GDM1 (cell line): Measurements from ENCODE around the gene SPATA33.

Experiments used
- DNase-seq: peaks from one replicate; lab custom pipeline; 2025; lab: John Stamatoyannopoulos, UW

The SPATA33 gene

DNA sequence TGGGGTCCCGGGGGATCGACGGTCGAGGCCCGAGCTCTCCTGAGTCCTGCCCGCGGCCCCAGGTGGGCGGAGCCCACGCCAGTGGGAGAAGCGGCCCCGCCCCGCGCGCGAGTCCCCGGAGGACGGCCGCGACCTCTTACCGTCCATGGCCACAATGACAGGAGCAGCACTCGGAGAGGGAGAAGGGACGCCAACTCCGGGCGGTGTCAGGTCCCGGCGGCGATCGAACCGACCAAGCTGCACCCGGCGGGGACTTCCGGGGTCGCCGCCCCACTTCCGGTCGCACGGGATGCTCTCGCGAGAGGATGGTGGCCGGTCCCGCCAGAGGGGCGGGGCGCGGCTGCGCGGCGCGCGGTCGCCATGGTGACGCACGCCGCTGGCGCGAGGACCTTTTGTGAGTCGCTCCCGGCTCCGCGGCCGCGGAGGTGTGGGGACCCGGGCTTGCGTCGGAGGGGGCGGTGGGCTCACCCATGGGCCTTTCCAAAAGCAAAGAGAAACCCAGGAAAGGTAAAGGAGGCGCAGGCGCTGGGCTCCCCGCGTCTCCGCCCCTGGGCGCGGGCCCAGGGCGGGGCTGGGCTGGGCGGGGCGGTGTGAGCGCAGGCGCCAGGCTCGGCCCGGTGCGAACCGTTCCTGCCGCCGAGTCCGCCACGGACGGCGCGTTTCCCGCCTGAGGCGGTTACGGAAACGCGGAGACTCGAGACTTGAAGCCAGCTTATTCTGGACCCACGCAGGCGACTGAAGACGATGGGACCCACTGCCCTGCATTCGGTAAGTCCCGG is at the start of gene SPATA33, which contains the start of gene CHMP1A:
TSS of gene SPATA33 (plus strand) at position 395 of the 779 bp plus-strand sequence. CDS start at position 471, 76 bp downstream.
TSS of gene CHMP1A (minus strand) at position 267 of the 779 bp plus-strand sequence. CDS start at position 147, 120 bp downstream.
- DNase-seq: peak; percentile 78

DNA sequence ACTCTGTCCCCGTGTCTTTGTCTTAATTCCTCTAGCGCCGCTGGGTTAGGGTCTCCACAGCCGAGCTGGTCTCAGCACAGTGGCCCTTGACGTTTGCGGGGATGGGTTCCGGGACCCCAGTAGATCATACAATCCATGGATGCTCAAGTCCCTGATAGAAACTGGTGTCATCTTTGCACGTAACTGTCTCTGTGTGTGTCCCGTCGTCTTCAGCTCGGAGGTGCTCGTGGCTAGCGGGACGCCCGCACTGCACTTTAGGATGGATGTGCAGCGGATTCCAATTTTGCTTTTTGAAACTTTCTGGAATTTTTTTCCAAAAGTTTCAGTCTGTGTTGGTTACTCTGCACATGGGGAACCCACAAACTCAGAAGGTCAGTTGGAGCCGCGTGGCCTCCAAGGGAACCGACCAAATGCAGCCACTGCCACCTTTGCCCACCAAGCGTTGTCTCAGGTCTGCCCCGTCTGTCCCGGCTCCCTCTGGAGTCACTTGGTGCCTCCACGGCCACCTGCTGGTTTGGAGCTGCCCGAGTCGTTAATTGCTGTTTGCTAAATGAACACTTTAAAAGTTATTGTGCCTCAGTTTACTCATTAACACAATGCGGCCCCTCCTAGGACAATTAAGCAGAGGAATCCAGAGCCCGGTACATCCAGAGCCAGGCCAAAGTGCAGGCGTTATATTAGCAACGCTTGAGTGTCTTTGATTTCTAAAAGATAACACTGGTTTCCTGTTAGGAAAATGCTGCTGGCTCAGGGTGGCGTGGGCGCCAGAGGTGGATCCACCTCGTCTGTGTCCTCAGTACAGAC is 49.5 kb upstream of the SPATA33 start:
- DNase-seq: no peak

DNA sequence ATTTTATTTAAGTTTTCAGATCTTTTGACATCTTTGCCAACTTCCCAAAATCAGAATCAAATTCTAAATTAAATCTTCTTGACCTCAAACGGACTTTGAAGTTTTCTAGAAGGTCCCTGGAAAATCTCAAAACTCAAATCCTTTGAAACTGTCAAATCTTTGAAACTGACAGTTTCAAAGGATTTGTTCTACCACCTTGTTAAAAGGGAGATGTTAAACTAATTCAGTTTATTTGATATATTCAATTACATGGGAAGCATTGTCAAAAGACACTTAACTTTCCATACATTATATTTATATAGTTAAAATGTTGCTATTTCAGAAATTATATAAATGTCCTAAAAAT is 47.6 kb upstream of the SPATA33 start:
- DNase-seq: no peak

DNA sequence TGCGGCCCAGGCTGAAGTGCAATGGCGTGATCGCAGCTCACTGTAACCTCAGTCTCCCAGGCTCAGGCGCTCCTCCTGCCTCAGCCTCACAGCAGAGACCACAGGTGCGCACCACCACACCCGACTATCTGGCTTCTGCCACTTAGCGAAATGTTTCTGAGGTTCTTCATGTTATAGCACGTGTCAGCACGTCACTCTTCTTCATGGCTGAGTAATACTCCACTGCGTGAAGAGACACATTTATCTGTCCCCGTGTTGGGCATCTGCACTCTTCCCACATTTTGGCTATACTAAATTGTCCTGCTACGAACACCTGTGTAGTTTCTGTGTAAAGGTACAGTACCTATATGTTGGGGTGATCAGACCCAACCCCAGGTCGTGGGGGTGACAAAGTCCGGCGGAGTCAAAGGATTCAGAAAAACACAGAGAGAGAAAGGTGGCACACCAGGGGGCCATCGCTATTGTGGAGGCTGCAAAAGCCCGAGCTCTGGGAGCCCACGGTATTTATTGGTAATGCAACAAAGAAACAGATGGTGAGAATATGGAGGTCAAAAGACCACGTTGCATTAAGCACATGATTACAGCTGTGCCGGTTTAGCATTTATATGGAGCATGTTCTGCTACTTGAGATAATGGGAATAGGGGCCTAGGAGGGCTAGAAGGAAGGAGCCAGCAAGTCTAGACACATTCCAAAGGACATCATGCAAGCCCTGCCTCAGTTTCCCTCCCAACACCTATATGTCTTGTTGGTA is 45.0 kb upstream of the SPATA33 start:
- no peak for DNase-seq

DNA sequence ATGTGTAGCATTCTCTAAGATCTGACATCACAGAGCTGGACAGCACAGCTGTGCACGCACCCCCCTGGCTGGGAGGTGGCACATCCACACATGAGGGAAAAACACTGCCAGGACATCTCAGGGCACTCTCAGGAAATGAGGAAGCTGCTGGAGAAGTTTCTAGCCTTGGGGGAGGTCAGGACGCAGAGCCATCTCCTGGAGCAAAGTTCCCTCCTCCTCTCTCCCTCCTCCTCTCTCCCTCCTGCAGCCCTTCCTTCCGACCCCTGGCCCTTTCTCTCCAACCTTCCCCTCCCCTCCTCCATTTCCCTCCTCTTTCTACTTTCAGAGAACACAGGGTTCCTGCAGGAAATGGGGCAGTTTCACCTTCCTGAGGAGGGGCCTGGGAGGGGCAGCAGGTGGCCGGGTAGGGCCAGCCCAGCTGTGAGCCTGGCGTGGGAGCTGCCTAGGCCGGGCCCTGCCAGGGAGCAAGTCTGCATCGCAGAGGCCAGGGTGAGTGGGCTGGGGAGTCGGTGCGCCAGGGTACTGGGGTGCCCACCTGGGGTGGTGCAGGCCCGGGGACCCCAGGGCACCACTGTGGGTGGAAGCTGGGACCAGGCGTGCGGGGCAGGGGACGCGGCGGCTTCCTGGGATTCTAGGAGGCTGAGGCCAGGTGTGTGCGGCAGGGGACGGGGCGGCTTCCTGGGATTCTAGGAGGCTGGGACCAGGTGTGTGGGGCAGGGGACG is 44.2 kb upstream of the SPATA33 start, which contains the start of gene DPEP1:
TSS of gene DPEP1 (plus strand) at position 412 of the 723 bp plus-strand sequence. CDS start 16,769 bp downstream, outside the sequence.
- DNase-seq: peak; percentile 40

DNA sequence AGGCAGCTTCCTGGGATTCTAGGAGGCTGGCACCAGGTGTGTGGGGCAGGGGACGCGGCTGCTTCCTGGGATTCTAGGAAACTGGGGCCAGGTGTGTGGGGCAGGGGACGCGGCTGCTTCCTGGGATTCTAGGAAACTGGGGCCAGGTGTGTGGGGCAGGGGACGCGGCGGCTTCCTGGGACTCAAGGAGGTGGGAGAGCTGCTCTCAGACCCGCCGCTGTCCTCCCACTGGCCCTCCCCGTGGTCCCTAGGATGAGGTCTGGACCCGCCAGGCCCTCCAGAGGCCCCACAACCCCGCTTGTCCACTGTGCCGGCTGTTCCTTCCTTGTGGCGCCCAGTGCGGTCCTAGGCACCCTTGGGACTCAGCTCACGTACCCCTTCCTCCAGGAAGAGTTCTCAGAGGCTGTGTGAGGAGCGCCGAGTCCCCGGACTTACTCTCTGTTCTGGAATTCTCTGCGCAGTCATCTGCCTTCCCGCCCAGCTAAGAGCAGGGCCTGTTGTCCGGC is 43.6 kb upstream of the SPATA33 start:
- no peak for DNase-seq

DNA sequence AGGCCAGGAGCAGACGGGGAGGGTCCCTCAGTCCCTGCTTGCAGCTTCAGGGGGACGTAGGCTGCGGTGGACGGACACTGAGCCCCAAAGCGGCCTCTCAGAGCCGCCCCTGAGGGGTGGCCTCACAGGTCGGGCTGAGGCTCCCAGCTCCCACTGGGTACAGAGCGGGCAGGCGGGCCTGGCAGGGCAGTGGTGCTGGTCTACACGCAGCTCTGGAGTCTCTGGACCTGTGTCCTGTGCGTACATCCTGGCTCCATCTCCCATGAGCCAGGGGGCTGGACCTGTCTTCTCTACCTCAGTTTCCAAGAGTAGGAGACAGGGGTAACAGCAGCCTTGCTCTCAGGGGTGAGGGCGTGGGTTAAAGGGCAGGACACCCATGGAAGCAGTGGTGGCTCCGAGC is 42.5 kb upstream of the SPATA33 start:
- no peak for DNase-seq

DNA sequence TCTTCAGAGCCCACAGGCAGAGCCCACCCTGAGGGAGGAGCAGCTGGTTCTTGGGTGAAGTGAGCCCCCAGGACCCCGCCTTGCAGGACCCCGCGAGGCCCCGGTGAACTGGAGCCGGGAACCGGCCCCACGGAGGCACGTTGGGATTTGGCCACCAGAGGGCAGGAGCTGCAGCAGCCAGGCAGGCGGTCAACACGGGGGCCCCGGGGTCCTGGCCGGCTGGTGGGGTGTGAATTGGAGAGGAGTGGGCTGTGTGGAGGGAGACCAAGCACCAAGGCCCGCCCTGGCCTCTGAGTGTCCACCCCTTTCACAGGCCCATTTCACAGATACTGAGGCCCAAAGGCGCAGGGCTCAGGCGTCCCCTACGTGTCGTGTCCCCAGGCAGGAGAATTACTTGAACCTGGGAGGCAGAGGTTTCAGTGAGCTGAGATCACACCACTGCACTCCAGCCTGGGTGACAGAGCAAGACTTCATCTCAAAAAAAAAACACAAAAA is 42.0 kb upstream of the SPATA33 start:
- DNase-seq: no peak

DNA sequence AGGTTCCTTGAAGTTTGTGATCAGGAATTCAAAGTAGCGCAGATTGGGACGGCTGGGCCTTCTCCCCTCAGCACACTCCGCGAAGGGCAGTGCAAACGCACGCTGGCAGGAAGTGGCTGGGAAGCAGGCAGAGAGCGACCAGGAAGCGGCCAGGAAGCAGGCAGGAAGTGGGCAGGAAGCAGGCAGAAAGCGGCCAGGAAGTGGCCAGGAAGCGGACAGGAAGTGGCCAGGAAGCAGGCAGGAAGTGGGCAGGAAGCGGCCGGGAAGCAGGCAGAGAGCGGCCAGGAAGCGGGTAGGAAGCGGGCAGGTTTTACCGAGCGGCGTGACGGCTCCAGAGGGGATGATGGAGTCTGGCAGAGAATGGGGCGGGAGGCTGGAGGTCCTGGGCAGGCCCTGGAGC is 41.0 kb upstream of the SPATA33 start:
- DNase-seq: no peak

DNA sequence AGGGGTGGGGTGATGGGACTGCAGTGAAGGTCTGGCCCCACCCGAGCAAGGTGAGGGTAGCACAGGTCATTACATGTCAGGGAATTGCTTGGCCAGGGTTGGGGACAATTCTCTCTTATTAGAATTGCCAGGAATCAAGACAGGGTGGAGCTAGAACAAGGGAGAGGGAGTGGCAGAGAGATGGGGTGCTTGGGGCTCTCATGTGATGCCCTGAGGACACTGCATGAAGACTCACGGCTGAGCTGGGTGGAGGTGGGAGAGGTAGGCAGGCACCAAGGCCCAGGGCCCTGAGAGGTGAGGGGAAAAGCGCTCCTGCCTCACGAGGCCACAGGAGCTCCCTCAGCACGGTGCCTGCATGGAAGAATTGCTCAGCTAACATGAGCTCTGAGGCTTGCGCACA is 40.6 kb upstream of the SPATA33 start:
- no peak for DNase-seq

DNA sequence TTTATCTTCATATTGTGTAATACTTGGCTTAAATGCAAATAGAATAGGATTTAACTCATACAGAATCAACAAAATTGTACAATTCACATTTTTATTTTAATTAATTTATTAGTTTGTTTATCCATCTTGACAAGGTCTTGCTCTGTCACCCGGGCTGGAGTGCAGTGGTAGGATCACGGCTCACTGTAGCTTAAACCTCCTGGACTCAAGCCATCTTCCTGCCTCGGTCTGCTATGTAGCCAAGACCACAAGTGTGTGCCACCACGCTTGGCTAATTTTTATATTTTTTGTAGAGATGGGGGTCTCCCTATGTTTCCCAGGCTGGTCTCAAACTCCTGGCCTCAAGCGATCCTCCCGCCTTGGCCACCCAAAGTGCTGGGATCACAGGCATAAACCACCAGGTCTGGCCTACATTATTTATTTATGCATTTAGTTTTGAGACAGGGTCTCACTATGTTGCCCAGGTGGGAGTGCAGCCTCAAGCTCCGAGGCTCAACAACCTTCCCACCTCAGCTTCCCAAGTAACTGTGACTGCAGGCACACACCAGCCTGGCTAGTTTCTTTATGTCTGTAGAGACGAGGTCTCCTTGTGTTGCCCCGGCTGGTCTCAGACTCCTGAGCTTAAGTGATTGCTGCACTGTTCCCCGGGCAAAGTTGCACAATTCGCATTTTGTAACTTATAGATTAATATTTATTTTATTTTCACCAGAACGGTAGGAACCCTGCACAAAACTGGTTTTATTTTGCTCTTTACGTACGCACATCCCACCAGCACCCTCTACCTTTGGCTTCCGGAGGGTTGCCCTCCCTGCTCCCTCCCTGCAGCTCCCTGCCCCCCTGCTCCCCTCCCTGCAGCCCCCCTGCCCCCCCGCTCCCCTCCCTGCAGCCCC is 39.3 kb upstream of the SPATA33 start:
- DNase-seq: no peak

DNA sequence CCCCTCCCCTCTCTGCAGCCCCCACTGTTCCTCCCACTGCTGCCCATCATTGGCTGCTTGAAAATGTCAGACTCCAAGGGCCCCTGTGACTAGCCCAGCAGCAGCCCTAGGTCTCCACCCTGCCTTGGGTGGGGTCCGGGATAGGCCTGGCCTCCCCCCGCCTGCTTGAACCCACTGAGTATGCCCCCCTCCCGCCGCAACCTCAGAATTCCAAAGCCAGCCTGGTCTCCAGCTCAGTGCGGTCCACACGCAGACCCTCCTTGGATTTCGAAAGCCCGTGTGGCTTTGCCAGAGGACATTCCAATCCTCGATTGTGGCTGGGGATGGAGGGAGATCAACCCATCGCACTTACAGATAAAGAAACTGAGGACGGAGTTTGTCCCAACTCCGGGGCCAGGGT is 37.8 kb upstream of the SPATA33 start:
- DNase-seq: no peak

DNA sequence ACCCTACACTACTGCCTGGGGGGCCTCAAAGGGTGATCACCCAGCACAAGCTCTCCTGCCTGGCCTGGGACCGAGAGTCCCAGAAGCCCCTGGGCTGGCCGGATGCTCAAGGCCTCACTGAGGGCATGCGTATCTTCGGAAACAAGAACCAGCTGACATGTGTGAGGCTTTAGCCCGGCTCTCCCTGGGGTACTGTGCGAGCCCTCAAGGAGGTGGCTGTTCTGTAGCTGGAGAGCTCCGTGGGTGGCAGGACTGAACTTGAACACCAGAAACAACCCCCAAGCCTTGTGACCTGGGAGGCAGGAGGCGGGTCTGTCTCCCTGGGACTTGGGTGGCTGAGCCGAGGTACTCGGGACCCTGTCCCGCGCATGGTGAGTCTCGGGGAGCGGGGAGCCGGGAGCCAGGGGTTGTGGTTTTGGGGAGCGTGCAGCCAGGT is 37.2 kb upstream of the SPATA33 start:
- no peak for DNase-seq

DNA sequence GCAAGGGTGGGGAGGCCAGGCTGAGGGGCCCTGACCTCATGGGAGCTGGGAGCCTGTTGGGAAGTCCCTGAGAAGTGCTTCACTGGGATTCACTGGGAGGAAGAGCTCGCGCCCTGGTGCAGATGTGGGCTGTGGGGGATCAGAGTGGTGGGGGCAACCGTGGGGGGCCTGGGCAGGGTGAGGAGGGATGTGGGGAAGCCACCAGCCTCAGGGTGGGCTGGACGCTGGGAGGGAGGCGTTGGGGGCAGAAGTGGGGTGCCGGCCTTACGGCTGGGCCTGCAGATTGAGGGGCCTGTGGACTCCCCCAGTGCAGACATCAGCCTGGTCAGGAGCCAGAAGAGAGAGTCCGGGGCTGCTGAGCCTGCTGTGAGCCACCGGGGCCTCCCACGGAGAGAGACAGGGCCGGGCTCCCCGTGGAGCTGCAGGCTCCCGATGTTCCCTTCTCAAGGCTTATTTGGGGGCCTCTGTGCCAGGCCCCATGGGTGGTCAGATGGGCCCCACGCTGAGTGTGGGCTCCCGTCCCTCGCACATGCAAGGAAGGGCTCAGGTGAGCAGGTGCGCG is 36.4 kb upstream of the SPATA33 start:
- no peak for DNase-seq

DNA sequence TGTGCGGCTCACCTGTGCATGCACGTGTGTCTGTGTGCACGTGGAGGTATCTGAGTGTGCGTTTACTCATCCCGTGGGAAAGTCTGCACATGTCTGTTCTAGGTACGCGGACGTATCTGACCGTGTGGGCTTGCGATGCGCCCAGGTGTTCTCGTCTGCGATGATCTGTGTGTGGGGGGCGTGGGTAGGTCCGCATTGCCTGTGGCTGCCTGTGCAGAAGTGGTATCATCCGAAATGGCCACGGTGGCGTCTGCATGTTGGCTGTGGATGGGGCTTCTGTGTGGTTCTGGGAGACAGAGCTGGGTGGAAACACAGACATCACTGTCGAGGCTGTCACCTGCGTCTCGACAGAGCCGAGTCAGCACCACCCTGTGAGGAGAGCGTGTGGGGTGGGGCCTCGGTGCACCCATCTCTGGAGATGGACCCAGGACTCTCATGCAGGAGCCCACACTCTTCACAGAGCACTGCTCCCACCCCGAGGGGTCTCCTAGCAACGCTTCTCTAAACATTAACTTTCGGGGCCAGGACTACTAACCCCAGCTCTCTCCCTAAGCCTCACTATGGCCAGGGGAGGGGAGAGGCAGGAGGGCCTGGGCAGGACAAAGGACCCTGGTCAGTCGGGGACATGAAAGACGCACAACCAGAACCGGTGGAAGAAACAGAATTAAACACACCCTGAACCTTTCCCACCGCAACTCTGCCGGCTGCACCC is 35.8 kb upstream of the SPATA33 start:
- DNase-seq: no peak

DNA sequence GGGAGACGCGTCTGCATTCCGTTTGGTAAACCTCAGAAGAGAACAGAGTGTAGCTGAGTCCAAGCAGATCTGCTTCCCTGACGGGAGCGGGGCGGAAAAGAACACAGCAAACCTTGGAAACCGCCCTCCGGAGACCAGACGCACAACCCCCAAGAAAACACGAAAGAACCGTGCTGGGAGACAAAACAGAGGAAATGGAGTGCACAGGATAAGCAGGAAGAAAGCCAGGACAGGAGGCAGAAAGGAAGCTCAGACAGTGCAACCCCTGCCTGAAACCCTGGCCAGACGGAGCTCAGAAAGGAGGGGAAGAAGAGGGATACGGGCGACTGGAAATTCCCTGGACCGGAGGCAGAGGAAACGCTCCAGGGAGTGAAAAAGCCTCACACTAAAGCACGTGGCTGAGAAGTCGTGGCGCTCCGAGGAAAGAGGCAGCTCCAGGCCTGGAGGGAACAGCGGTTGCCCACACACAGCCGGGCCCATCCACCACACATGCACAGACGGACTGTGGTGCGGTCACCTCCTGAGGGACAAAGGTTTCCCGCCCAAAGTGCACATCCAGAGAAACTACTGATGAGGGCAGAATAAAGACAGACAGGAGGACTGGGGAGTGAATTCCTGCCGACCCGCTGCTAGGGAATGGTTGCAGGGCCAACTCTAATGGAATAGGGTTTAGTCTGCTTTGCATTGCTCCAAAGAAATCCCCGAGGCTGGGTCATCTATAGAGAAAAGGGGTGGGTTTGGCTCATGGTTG is 34.0 kb upstream of the SPATA33 start:
- DNase-seq: no peak

DNA sequence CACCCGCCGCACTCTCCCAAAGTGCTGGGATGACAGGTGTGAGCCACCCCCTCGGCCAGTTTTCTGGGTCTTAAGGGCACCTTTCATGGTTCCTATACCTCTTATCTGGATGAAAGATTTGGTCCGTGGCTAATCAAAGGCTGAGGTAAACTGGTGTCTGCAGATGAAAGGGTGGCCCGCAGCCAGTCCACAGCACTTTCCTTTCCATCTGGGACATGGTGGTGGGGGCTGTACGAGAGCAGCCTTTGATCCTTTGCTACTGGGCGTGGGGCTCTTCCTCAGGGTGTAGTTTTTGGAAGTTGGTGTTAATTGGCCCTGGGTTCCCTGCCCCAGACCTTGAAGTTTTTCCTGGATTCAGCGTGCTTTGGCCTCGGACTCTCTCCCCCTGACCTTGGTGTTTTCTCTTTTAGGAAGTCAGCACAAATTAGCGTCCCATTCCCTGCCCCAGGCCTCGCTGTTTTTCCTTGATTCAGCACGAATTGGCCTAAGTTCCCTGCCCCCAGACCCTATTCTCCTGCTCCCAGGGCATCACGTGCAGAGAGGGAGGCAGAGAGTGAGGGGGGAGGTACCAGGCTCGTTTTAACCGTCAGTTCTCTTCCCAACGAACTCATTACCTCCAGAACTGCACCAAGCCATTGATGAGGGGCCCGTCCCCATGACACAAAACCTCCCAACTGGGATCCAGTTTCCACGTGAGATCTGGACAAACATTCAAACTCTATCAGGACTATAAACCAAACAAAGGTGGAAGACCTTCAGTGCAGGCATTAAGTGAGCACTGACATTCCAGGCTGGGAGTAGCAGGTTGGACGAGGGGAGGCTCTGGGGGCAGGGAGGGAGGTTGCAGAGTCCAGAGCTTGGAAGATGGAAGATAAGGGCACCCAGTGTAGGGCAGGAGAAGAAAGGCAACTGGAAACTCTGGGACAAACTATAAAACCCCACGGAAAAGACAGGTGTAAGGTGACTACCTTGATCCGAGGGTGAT is 32.6 kb upstream of the SPATA33 start:
- no peak for DNase-seq
